Measurements from ENCODE around the gene GLI3. TPM values are rescaled to one million over a fixed set of nuclear protein-coding genes. Genes with fewer than 3 reads are reported as not detected.

Gene GLI3
- total RNA-seq, 4 donors from 2014 or later, result 3.0 to 9.0 (median 4.2) TPM

- TF ChIP-seq CTCF (IDR thresholded peaks at IDR 0.05) (no peak), POLR2A (IDR thresholded peaks at IDR 0.05) (no peak)
- no peak overlapping the region for H3K4me3 ChIP-seq
- DNase-seq, result no peak
- no peaks in the 10 kb centered on the region for H3K9me3 ChIP-seq
- intact Hi-C loops (cut with DNase I), result no loop called here
- no peak overlapping the region for H3K27ac ChIP-seq
- no peaks in the 10 kb centered on the region for H3K36me3 ChIP-seq
- 97 to 100% methylated on average over 4 of the region's 4 CpGs for WGBS, 2 donors
- H3K4me1 ChIP-seq, result no peaks in the 10 kb centered on the region
- H3K27me3 ChIP-seq, result no peaks in the 10 kb centered on the region
Measured at GRCh38 chr7:41933427-41933826, 303.6 kb downstream of the GLI3 start.

- Histone ChIP-seq H3K9me3 (no peaks in the 10 kb centered on the region), H3K4me1 (no peaks in the 10 kb centered on the region), H3K27me3 (no peaks in the 10 kb centered on the region), H3K27ac (no peak overlapping the region), H3K4me3 (no peak overlapping the region), H3K36me3 (no peaks in the 10 kb centered on the region)
- intact Hi-C loops (cut with DNase I), result no loop called here
- no peak for TF ChIP-seq CTCF (IDR thresholded peaks at IDR 0.05)
- no peak for TF ChIP-seq POLR2A (IDR thresholded peaks at IDR 0.05)
- no peak for DNase-seq
- WGBS, 2 donors, result 77 to 80% methylated on average over 6 of the region's 6 CpGs
Measured at GRCh38 chr7:41931263-41931646, 305.8 kb downstream of the GLI3 start.

- Histone ChIP-seq H3K9me3 (no peaks in the 10 kb centered on the region), H3K27ac (no peak overlapping the region), H3K4me3 (no peak overlapping the region), H3K36me3 (no peaks in the 10 kb centered on the region), H3K27me3 (no peaks in the 10 kb centered on the region), H3K4me1 (no peaks in the 10 kb centered on the region)
- intact Hi-C loops (cut with DNase I), result no loop called here
- DNase-seq, result no peak
- 63 to 68% methylated on average over 4 of the region's 4 CpGs for WGBS, 2 donors
- TF ChIP-seq POLR2A (IDR thresholded peaks at IDR 0.05) (no peak), CTCF (IDR thresholded peaks at IDR 0.05) (no peak)
Measured at GRCh38 chr7:41930538-41931262, 306.3 kb downstream of the GLI3 start.

GRCh38 chr7:41928781-41929180 is 308.2 kb downstream of the GLI3 start:
- no peaks in the 10 kb centered on the region for H3K27me3 ChIP-seq
- H3K9me3 ChIP-seq, result no peaks in the 10 kb centered on the region
- WGBS, 2 donors, result 67 to 93% methylated on average over 1 of the region's 1 CpG
- TF ChIP-seq POLR2A (IDR thresholded peaks at IDR 0.05) (no peak), CTCF (IDR thresholded peaks at IDR 0.05) (no peak)
- no peak for DNase-seq
- no peak overlapping the region for H3K27ac ChIP-seq
- no peak overlapping the region for H3K4me3 ChIP-seq
- intact Hi-C loops (cut with DNase I), result no loop called here
- no peaks in the 10 kb centered on the region for H3K36me3 ChIP-seq
- H3K4me1 ChIP-seq, result no peaks in the 10 kb centered on the region

GRCh38 chr7:41928166-41928565 is 308.8 kb downstream of the GLI3 start:
- TF ChIP-seq POLR2A (IDR thresholded peaks at IDR 0.05), result no peak
- no peak for TF ChIP-seq CTCF (IDR thresholded peaks at IDR 0.05)
- no peak overlapping the region for H3K4me3 ChIP-seq
- no peaks in the 10 kb centered on the region for H3K27me3 ChIP-seq
- WGBS, 2 donors, result 44 to 53% methylated on average over 1 of the region's 1 CpG
- intact Hi-C loops (cut with DNase I), result no loop called here
- no peak for DNase-seq
- no peaks in the 10 kb centered on the region for H3K4me1 ChIP-seq
- H3K36me3 ChIP-seq, result no peaks in the 10 kb centered on the region
- no peak overlapping the region for H3K27ac ChIP-seq
- H3K9me3 ChIP-seq, result no peaks in the 10 kb centered on the region
